Activated CD8-positive, alpha-beta memory T cell treated with anti-CD3 and anti-CD28 coated beads, Interleukin-2, amount 50 U/mL, for 24 hours (primary cell): Measurements from ENCODE around the gene TBCE.
A peak's percentile ranks its signal among the peaks of the same experiment; 100 is the strongest.

Source experiments
- DNase-seq: peaks from one replicate; pipeline ENCODE4 v3.0.0-alpha.2; 2020; ENCODE audit errors: extremely low read depth

TBCE gene

DNA sequence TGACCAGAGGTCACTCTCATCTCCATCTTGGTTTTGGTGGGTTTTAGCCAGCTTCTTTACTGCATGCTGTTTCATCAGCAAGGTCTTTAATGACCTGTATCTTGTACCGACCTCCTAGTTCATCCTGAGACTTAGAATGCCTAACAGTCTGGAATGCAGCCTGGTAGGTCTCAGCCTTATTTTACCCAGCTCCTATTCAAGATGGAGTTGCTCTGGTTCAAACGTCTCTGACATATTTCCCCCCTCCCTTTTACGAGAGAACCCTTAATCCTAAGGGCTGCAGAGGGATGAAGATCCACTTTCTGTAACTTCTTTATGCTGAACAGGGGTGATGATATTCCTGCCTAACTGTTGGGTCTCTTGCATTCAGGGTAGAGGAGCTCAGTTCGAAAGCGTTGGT lies 43.2 kb downstream of the TBCE start:
- DNase-seq, result no peak

DNA sequence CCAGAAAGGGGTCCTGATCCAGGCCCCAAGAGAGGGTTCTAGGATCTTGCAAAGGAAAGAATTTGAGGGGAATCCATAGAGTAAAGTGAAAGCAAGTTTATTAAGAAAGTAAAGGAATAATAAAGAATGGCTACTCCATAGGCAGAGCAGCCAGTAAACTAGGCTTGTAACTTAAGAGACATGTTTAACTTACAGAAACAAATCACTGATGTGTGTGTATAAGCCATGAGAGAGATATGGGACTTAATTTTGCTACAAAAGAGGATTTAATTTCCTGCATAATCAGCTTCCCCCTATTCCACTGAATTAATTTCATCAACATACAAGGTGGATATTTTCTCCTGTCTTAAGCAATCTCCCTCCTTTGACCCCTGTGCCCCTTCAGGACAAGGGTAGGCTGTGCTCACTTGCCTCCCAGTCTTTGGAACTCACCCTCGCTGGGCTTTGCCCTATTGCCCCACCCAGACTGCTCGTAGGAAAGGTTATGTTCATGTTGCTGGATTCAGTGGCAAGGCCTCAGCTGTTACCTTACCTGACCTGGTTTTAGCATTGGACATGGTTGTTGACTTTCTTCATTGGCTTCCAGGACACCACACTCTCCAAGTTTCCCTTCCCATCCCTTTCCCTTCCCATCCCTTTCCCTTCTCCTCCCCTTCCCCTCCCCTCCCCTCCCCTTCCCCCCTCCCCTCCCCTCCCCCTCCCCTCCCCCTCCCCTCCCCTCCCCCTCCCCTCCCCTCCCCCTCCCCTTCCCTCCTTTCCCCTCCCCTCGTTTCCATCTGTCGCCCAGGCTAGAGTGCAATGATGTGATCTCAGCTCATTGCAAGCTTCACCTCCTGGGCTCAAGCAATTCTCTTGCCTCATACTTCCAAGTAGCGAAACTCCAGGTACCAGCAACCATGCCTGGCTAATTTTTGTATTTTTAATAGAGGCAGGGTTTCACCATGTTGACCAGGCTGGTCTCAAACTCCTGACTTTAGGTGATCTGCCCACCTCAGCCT lies 44.6 kb downstream of the TBCE start:
- no peak for DNase-seq

DNA sequence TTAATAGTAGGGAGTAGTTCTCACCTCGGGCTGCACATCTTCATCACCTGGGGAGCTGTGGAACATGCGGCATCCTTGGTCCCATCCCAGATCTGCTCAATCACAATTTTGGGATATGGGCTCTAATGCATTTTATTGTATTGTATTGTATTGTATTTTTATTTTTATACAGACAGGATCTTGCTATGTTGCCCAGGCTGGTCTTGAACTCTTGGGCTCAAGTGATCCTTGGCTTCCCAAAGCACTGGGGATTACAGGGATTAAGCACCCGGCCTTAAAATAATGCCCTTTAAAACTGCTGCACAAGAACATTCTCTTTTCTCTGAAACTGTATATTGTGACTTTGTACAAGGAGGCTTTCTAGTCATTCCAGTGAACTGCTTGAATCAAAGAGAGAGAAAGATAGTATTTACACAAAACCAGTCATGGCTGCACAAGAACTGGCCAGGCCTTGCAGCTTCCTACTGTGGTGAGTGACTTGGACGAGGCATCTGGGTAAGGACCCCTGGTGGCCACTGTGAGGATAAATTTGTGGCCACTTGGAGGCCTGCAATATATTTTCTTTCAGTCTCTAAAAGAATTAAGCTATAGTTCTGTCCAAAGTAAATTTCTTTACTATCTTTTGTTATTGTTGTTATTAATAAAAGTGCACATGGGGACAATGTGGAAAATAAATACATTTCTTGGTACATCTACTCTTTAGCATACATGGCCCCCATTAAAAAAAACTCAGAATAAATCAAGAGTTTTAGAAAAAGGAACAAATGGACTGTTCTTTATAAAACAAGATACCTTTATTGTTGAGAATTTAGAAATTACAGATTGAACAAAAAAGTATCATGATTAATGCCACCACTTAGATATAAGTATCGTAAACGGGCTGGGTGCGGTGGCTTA lies 48.0 kb downstream of the TBCE start:
- peak; percentile 4 for DNase-seq

DNA sequence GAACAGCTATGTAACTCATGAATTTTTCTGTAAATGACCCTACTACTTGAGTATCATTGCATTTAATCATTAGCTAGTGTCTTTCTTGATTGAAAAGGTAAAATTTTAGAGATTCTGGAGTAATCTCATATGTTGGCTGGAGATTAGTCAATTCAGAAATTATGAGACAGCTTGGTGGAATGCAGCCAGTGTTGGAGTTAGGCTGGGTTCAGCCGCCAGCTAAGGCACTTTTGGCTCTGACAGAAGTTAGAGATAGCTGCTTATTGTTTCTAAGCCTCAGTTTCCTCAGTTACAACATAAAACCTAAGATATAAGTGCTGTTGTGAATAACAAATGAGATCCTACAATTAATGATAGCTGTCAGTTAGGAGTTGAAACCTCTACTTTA lies 49.4 kb downstream of the TBCE start:
- DNase-seq, result no peak

DNA sequence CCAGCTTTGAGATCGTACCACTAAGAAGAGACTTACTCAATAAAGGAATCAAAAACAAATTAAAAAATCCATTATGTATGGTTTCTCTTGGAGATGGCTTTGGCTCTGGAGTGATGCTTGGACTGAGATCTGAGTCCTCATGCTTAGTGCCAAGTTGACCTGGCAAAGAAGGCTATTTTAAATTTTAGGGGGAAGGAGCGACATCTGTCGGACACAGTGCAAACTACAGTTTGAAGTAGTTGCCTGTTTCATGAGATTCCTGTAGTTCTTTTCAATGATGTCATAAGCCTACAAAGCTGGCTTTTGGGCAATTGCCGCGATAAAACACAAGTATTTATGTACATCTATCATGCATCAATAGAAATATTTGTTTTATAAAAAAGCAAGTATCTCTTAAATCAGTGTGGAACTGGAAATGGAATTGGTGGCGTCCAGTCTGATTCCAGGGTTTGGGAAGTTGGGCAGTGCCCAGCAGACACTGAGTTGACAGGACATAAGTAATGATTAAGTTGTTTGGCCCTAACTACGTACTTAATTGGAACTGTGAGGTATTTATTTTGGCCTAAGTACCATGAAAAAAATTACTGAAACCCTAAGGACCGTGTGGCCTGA lies 50.0 kb downstream of the TBCE start:
- DNase-seq, result peak; percentile 24

DNA sequence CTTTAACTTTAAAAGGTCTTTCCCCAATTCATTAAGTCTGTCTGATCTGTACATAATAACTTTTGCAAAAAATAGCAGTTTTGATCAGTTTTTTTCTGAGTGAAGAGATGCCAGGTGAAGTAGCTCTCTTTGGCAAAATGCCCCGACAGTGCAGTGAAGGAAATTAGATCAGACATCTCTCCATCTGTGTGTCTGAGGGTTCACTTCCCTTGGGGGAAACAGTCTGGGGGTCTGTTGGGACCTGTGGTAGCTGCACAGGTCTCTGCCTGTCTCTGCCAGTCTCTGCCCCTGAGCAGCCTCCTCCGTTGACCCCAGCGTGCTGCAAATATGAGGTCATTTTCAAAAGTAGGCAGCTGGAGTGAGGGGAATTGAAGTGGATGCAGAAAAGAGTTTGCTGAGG lies 54.5 kb downstream of the TBCE start:
- no peak for DNase-seq

DNA sequence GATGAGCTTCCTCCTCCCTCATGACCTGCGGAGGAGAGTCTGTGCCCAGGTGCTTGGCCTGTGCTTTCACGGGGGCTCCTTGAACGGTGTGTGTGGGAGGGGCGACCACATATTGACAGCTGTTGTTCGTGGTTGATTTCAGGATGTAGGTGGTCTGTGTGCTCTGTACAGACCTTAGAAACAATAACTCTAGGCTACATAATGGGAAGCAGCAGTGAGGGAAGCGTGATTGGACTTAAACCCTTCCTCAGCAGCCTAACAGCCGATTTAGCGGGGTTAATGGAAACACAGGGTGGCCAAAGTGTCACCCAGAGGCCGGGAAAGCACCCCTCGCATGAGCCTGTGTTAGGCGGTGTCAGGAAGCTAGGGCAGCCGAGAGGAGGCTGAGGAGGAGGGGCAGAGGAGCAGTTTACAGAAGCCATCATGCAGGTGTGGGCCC lies 56.0 kb downstream of the TBCE start:
- no peak for DNase-seq

DNA sequence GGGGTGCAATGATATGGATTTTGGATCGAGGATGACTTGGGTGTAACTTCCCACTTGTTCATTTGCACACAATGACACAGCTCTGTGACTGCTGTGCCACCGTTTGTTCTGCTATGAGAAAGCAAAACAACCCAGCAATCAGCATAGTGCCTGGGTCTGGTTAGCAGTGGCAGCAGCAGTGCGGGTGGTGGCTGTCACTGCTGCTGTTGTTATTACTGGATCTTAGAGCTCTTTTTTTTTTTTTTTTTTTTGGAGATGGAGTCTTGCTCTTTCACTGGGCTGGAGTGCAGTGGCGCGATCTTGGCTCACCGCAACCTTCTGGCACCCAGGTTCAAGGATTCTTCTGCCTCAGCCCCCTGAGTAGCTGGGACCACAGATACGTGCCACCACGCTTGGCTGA lies 56.9 kb downstream of the TBCE start:
- DNase-seq, result no peak

DNA sequence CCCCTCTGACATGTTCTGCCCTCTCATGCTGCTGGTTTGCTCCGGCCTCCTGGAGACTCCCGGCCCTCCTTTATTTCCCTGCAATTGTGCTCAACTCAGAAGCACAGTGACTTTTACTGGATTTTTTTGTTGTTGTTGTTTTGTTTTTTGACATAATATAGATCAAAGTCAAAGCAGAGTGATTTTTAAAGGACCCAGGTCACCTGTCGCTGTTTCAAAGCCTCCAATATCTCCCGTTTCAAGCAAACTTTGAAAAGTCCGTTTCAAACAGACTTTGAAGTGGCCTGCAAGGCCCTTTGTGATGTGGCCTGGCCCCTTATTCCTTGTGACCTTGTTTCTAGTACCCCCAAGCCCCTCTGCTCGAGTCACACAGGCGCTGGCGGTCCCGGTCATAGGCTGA lies 58.1 kb downstream of the TBCE start:
- DNase-seq, result no peak

DNA sequence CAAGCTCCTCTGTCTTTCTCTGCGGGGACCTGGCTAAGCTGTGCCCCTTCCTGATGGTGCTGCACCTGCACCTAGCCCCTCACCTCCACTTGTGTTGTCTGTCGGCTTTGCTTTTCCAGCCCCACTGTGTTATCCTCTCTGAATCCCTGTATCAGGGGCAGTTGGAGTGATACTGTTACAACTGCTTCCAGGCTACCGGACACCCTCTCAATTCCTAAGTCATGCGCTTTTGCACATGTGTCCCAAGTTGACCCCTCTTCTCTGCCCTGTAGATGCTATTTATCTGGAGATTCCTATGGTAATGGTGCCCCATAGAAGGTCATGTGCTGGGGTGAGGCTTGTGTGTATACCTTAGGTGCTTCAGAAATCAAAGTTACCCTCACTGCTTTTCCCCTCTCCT lies 58.9 kb downstream of the TBCE start:
- DNase-seq, result no peak

DNA sequence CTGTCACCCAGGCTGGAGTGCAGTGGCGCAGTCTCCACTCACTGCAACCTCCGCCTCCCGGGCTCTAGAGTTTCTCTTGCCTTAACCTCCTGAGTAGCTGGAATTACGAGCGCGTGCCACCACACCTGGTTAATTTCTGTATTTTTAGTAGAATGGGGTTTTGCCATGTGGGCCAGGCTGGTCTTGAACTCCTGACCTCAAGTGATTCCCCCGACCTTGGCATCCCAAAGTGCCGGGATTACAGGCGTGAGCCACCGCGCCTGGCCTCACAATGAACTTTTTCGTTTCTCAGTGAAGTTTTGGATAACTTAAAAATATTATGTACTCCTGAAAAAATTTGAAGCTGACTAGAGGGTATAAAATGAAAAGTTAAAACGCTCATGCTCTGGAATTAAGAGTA lies 59.5 kb downstream of the TBCE start:
- no peak for DNase-seq

DNA sequence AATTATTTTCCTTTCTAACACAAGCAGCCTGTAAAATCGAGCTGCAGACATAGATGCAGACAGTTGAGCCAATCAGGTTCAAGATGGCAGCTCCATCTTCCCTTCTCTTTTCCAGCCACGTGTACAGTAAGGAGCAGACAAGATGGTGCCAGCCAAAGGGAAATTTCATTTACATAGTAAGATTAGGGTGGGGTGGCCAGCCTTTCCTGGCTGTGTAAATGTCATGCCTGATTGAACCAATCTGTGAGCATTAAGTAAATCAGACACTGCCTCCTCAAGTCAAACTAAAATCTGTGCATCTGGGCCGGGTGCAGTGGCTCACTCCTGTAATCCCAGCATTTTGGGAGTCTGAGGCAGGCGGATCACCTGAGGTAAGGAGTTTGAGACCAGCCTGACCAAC lies 60.2 kb downstream of the TBCE start:
- DNase-seq, result no peak

DNA sequence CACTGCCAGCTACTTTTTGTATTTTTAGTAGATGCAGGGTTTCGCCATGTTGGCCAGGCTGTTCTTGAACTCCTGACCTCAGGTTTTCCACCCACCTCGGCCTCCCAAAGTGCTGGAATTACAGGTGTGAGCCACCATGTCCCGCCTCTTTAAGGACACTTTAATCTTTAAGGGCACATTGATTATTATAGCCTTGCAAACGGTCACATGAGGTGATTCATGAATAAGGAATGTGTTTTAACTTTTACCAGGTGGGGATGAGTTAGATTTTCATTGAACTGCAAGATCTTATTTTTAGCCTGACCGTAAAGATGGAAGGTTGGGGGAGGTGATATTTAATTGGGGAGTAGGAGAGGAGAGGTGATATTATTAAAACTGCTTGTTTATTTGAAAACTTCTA lies 61.9 kb downstream of the TBCE start:
- DNase-seq, result no peak

DNA sequence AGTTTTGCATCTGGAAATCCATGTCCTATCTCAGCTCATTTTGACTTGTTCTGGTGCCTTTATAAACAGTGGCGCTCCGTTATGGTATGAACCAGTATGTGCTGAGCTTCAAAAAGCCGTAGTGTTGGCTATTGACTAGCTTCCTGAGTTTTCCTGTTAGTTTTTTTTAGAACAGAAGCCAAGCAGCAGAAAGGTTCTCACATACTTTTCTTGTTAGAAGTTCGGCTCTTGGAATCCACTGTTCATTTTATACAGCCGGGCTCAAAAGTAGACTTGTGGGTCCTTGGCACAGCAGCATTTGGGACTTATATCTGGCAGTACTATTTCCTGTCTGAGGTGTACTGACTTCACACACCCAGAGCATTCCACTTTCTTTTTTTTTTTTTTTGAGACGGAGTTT lies 63.8 kb downstream of the TBCE start:
- DNase-seq, result no peak

DNA sequence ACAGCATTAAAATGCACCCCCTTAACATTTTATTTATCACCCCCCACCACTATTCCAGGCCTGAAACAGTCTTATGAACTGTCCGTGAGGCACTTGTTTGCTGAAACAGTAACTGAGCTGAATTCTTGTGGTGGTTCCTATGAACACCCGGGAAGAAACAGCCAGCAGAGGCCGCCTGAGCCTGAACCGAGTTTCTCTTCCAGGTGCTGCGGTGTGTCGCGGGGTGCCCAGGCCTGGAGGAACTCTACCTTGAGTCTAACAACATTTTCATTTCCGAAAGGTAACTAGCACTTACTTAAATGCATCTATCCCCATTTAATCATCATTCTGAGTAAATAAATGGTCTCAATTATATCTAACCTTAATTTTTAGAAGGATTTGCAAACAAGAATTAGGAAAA lies 66.8 kb downstream of the TBCE start:
- no peak for DNase-seq

DNA sequence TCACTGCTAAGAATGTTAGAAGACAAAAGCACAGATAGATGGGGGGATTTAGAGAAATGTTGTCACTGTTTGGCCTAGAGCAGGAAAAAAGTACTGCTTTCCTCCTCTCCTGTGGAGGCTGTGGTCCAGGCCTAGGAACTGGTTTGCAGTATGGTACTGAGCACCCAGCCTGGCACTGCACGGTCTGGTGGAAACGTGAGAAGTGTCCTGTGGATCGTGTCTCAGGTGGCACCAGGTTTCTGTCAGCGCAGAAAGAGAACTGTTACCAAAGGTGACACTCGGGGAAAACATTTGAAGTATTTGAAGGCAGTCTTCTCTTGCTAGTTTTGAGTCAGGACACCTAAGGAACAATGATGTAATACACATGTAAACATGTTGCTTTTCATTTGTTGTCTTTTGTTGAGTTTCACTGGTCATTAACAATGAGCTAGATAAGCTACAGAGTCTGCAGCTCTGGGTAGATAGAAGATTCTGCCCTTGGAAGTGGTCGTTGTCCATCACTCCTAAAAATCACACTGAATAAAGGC lies 74.0 kb downstream of the TBCE start:
- DNase-seq, result no peak

DNA sequence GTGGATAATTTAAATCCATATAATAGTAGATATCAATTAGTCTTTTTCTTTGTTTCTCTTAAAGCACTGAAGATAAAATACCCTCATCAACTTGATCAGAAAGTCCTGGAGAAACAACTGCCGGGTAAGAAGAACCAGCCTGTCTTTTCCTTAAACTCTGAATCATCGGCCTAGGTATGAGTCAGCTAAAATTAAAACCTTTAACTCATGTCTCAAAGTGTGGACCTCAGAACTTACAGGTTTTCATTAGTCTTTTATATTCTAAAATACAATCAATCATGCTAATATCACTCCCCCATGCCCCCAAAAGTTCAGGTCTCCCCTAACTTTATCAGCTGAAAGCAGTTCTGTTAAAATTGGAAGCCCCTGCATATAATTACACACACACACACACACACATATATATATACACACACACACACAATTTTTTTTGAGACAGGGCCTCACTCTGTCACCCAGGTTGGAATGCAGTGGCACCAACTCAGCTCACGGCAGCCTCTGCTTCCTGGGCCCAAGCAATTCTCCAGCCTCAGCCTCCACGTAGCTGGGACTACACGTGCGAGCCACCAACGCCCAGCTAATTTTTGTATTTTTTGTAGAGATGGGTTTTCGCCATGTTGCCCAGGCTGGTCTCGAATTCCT lies 75.7 kb downstream of the TBCE start:
- DNase-seq, result no peak

DNA sequence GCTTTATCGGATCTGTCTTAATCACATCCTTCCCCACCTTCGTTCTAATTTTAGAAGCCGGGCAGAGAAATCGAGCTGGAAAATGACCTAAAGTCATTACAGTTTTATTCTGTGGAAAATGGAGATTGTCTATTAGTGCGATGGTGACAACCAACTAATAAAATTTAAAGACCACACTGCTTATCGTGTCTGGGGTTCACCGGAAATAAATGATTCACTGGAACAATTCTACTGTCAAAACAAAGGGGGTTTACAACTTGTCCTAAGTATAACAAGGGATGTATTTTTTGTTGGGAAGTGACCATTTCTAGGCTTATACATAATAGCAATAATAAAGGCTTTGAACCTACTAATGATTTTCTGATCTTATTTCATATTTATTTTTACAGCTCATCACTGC lies 81.4 kb downstream of the TBCE start:
- DNase-seq, result no peak

DNA sequence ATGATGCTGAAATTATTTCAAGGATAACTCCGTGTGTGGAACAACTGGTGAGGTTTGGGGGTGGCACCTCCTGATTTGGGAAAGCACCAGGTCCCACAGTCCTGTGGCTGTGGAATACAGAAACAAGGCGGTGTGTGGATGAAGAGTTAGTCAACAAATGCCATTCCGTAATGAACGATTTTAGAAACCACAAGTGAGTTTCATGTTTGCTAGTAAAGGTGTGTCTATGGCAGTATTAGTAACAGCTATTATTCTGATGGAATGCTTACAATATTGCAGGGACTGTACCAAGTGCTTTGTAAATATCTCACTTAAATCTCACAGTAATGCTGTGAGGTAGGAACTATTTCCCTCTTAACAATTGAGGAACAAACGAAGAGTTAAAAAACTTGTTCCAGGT lies 83.2 kb downstream of the TBCE start:
- DNase-seq, result no peak

DNA sequence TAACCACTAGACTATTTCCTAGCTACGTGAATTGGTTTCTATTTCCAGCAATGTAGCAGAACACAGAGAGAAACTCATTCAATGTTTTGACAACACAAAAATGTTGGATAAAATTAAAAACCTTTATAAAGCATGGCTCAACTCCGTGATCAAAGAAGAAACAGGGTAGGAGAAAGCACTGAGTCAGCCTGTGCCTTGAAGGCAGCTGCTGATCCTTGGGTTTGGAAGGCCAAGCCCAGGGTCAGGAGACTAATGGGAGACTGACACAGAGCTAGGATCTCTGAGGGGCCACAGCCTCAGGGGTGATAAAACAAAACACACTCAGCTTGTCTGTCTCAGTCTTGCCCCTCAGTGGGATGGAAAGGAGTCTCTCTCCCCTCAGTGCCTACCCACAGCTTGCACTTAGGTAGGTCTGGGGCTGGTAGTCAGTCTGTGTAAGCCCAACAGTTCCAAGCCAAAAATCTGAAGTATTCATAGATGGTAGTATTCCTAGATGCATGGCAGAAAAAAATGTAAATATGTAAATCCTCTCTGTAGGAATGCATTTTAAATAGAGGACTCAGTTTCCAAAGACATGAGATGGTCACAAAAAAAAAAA lies 83.8 kb downstream of the TBCE start:
- DNase-seq, result no peak

DNA sequence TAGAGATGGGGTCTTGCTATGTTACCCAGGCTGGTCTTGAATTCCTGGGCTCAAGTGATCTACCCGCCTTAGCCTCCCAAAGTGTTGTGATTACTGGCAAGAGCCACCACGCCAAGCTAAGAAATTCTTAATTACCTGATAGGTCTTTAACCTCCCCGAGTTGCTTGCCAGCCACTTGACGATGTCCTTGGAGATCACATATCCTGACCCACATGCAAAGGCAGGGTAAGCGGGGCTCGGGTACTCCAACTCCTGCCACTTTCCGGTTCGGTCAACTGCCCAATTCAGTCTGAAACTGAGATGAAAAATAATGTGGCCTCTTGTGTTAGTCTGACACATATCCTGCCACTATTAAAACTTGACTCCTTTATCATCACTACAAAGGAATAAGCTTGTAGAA lies 86.8 kb downstream of the TBCE start:
- DNase-seq, result no peak
